Stimulated activated naive CD8-positive, alpha-beta T cell treated with anti-CD3 and anti-CD28 coated beads, Interleukin-15, amount 100 ng/mL, for 72 hours (primary cell): ENCODE data around the gene PHYKPL.
"Not testable (repeated sequence)": the region's sequence is repeated elsewhere in the genome, so short reads cannot be mapped to it uniquely, and the experiment has no call there.

ENCODE experiments used
- ATAC-seq: fragments of 150-1000 bp; cut with Tn5 transposase; 2 replicates; pipeline ENCODE4 v1.10.0; 2021; ENCODE audit warnings: mild to moderate bottlenecking, moderate library complexity
- DNase-seq, 2 donors: peaks; one replicate each; pipeline ENCODE4 v3.0.0; 2021 to 2022
- H3K27ac Mint-ChIP-seq, 2 donors: one replicate each; pipeline ENCODE4 v1.8.0; 2022; ENCODE audit warnings: mild to moderate bottlenecking in 2 of 2, mixed read lengths in 2 of 2, moderate library complexity in 2 of 2
- H3K27me3 Mint-ChIP-seq: one replicate; pipeline ENCODE4 v1.8.0; 2022; ENCODE audit warnings: mixed read lengths
- H3K4me1 Mint-ChIP-seq: one replicate; pipeline ENCODE4 v1.8.0; 2022; ENCODE audit warnings: mild to moderate bottlenecking, mixed read lengths
- H3K4me3 Mint-ChIP-seq, 2 donors: one replicate each; pipeline ENCODE4 v1.8.0; 2022; ENCODE audit warnings: mild to moderate bottlenecking in 2 of 2, mixed read lengths in 2 of 2, moderate library complexity in 1 of 2
- H3K9me3 Mint-ChIP-seq, 2 donors: one replicate each; pipeline ENCODE4 v1.8.0; 2022; ENCODE audit warnings: mixed read lengths in 2 of 2

The PHYKPL gene

DNA sequence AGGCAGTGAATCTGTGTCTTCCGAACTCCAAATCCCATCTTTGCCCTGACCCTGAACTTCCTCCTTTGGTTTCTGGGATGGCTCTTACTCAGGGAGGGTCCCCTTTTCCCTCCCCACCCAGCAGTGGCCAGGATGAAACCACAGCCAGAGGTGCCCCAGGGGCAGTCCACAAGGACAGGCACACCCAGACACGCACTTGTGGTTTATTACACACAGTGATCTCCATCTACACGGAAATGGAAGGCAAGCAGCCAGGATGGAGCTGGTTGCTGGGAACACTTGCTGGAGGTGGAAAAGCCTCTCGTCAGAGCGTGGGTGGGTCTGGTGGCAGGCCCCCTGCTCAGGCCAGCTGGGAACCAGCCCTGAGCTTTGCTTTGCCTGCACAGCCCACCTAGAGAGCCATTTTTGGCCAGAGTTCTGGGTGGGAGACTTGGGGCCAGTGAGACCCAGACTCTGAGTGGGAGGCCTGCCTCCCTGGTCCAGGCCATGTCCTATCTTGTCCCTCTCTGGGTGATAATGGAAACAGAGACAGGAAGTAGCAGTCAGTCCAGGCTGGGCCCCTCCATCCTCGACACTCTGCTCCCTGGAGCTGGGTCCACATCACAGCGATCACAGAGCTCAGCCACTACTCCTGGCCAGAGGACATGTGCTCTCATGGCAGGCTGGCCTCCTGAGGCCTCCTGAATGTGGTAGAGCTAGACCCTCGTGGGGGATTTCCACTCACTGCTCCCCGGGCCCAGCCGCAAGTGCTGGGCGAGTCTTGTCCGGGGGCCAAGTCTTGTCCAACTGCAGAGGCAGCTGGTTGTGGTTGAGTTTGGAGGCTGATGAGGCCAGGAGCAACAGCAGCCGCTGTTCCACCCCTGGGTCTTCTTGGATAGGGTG, 5.1 kb upstream of the PHYKPL start:
- Mint-ChIP-seq H3K4me3 (peak overlapping the region; percentile 77 to 85), H3K4me1 (peaks cover 93% of the 10 kb centered on the region)
- DNase-seq = no peak

DNA sequence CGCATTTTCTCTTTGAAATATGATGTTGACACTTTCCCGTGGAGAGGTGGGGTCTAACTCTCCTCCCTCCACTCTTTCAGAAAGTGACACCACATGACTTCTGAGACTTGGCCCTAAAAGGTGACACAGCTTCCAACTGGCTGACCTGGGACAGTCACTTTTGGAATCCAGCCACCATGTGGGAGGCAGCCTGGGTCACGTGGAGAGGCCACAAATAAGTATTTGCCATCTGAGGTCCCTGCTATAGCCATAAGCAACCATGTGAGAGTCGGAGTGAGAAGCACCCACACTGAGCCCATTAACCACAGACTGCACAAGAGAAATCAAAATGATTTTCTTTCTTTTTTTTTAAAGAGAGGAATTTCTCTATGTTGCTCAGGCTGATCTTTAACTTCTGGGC, 4.1 kb upstream of the PHYKPL start:
- no peak for DNase-seq
- Mint-ChIP-seq H3K9me3 (no peaks in the 10 kb centered on the region), H3K4me1 (peaks cover 88% of the 10 kb centered on the region)

More for the DNA sequence above, 5.1 kb upstream of the PHYKPL start:
- no peak for ATAC-seq
- Mint-ChIP-seq H3K27ac (peak overlapping the region; percentile 96 to 97), H3K27me3 (no peaks in the 10 kb centered on the region), H3K9me3 (no peaks in the 10 kb centered on the region)

DNA sequence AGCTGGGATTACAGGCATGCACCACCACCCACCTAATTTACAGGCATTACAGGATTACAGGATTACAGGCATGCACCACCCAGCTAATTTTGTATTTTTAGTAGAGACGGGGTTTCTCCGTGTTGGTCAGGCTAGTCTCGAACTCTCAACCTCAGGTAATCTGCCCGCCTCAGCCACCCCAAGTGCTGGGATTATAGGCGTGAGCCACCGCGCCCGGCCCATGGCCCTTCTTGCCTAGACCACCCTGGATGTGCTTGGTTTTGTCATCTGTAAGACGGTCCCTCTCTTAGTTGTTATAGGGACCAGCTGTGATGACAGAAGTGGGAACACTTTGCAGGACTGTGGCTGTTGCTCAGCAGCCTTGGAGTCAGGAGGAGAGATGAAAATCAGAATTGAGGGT, 3.5 kb upstream of the PHYKPL start:
- Mint-ChIP-seq H3K4me1 (peaks cover 88% of the 10 kb centered on the region), H3K9me3 (no peaks in the 10 kb centered on the region), H3K27me3 (no peaks in the 10 kb centered on the region), H3K27ac (no peak overlapping the region), H3K4me3 (no peak overlapping the region)
- ATAC-seq (no peak), DNase-seq (no peak)

More for the DNA sequence above, 4.1 kb upstream of the PHYKPL start:
- Mint-ChIP-seq H3K27me3 (no peaks in the 10 kb centered on the region), H3K27ac (peak overlapping the region in 1 of 2 donors; percentile 65), H3K4me3 (peak overlapping the region in 1 of 2 donors; percentile 12)
- no peak for ATAC-seq

DNA sequence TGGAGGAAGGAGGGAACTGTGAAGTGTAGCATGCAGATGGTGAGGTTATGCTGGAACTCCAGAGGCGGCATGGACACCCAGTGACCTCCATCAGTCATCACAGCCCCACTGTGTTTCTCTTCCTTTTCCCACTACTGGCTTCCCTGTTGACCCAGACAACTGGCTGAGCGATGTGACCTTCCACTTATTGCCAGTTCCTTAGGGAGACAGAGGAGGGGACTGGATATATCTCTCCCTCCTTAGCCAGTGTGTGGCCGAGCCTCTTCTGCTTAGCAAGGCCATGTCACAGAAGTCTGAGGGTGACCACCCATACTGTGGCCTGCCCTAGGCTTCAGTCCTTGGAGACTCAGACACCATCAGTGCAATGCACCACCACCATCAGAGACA, 3.0 kb upstream of the PHYKPL start:
- no peak for ATAC-seq
- Mint-ChIP-seq H3K27ac (no peak overlapping the region), H3K27me3 (no peaks in the 10 kb centered on the region), H3K4me1 (peaks cover 88% of the 10 kb centered on the region), H3K4me3 (no peak overlapping the region), H3K9me3 (no peaks in the 10 kb centered on the region)
- DNase-seq = no peak

DNA sequence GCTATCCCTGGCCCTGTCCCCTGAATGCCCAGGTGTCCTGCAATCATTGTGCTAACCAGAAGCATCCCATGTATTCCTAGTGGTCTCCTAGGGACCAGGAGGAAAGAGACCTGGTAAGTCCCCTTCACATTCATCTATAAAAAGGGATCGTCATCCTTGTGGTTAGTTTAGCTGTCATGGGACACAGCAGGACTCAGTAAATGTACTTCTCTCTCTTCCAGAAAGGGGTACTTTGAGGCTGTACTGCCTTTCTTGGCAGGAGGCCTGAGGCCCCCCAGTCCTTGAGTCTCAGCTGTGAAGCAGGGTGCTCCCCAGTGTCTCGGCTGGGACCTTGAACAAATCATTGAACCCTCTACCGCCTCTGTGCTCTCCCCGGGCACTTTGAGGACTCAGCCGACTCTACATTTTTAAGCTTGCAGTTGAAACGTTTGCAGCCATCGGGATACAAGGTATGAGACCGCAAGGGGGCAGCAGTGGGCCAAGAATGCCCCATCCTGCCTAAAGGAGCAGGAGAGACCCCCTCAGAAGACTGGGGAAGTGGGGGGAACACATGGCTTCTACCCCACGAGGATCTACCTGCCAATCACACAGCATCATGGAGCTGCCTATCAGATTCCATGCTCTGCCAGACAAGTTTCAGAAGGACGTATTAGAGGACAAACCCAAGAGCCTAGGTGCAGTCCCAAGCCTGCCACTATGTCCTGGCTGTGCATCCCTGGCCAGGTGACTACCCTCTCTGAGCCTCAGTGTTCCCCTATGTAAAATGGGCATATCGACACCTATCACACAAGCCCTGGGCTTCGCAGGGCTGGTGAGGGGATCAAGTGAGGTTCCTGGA, 2.4 kb upstream of the PHYKPL start:
- Mint-ChIP-seq H3K4me3 (no peak overlapping the region), H3K4me1 (peaks cover 88% of the 10 kb centered on the region), H3K9me3 (no peaks in the 10 kb centered on the region), H3K27me3 (no peaks in the 10 kb centered on the region), H3K27ac (no peak overlapping the region)
- DNase-seq (peak; percentile 77 to 79), ATAC-seq (no peak)

DNA sequence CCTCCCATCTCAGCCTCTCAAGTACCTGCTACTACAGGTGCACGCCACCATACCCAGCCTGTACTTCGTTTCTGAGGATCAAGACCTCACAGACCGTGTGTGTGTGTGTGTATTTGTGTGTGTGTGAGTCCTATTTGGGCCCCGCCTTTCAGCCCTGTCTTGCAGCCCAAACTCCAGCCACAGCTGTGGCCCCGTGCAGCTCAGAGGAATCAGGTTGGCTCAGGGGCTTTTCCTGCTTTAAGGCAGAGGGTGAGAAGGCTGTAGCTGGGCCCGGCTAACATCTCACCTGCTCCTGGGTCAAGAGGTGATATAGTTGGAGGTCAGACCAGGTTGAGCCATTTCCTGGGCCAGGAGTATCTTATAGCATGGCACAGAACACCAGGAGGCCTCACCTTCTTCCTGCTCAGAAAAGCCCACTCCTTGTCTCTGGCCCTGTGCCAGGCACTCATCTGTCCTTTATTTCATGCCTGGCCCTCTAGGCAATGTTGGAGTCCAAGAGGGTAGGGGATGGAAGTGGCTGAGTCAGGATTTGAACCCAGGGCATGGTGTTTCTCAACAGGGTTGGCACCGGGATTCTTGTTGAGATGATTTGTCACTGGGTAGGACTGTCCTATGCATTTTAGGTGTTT, 1.6 kb upstream of the PHYKPL start:
- no peaks in the 10 kb centered on the region for H3K27me3 Mint-ChIP-seq
- no peaks in the 10 kb centered on the region for H3K9me3 Mint-ChIP-seq
- peaks cover 88% of the 10 kb centered on the region for H3K4me1 Mint-ChIP-seq
- H3K27ac Mint-ChIP-seq = peak overlapping the region in 1 of 2 donors; percentile 19
- ATAC-seq = no peak
- H3K4me3 Mint-ChIP-seq = no peak overlapping the region
- no peak for DNase-seq

DNA sequence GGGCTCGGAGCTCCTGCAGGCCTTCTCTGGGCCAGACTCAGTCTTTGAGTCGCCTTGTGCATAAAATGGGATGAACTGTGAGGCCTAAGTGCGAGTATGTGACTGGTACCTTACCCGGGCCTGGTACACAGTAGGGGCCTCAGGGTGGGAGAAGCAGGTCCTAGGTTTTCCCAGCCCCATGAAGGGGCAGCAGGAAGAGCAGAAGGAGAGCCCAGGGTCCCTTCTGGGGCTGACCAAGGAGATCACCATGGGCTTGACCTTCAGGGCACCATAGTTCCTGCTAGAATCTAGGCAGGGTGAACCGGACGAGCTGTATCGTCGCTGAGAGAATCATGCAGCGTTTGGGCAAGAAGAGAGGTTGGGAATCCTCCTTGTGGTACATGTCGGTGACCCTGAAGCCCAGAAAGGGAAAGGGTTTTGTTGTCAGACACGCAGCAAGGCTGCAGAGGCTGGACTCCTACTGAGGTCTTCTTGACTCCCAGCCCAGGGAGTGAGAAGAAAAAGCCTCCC, 373 bp upstream of the PHYKPL start:
- Mint-ChIP-seq H3K27me3 (no peaks in the 10 kb centered on the region), H3K4me1 (peaks cover 88% of the 10 kb centered on the region), H3K4me3 (peak overlapping the region; percentile 86 to 88), H3K9me3 (no peaks in the 10 kb centered on the region), H3K27ac (peak overlapping the region; percentile 36 to 92)
- DNase-seq (no peak), ATAC-seq (no peak)

DNA sequence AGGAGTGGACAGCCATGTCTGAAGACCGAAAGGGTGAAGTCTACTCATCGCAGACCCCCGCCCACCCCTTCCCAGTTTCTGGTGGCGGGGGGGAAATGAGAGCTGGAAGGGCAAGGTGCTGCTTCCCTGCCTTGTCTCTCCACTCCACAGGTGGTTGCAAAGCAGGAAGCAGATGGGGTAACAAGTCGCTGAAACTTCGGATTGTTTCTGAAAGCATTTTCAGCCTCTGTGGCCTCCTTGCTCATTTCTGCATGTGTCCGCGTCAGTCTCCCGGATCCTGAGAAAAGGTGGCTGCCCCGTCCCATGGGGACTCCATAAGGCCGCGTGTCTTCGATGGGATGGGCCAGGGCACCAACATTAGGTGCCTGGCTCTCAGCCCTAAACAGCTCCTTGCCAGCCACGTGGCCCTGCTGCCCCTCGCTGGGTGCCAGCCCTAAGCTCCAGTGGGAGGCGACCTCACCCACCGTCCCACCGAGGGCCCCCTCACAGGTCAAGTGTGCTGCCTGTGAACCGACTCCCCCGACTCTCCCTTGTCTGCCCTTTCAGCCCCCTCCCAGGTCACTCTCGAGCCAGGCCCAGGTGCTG, 971 bp downstream of the PHYKPL start:
- DNase-seq (no peak), ATAC-seq (peak; percentile 2)
- Mint-ChIP-seq H3K4me3 (peak overlapping the region; percentile 86 to 88), H3K9me3 (no peaks in the 10 kb centered on the region), H3K4me1 (peaks cover 84% of the 10 kb centered on the region), H3K27ac (peak overlapping the region; percentile 91 to 94), H3K27me3 (no peaks in the 10 kb centered on the region)

DNA sequence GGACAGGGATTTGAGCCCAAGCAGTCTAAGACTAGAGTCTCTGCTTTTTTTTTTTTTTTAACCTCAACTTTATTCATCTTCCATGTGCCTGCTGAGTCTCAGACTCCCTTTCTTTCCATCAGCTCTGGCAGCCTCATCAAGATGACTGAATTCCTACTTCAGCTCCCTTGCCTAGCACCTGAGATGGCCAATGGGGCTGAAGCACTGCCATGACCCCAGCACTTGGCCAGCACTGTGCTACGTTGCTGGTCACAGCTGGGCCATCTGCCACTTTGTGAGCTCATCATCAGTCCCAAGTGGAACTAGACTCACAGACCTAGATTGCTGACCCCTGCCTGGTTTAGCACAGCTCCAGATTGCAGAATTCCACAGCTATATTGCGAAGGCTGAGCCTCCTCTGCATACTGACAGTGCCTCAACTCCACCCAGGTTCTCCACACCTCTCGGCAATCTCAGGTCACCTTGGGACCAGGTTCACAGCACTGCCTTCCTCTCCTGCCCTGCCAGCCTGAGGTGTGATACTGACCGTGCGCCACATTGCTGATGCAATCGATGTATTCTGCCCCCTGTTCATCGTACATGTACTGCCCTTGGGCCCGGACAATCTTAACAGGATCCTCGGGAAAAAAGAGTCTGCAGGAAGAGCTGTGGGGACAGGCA, 1.6 kb downstream of the PHYKPL start:
- Mint-ChIP-seq H3K27me3 (no peaks in the 10 kb centered on the region), H3K27ac (peak overlapping the region; percentile 91 to 94), H3K4me1 (peaks cover 78% of the 10 kb centered on the region), H3K9me3 (no peaks in the 10 kb centered on the region), H3K4me3 (peak overlapping the region; percentile 86 to 88)
- DNase-seq = no peak
- no peak for ATAC-seq

DNA sequence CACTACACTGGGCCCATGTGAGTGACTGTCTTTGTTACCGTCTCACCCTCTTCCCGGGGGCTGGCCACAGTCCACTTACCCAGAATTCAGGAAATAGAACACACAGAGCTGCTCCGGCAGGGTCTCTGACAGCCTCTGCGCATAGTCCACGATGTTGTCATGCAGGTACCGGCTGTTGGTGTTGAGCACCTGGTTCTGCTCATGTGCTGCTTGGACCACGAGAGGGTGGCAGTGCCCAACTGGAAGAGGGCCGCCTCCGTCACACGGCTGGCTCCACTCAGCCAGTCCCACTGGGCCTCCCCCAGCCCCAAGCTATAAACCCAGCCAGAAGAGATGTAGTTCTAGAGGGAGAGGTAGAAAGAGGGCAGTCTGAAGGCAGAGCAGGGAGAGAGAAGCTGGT, 2.7 kb downstream of the PHYKPL start:
- peaks cover 69% of the 10 kb centered on the region for H3K4me1 Mint-ChIP-seq
- no peaks in the 10 kb centered on the region for H3K9me3 Mint-ChIP-seq
- ATAC-seq (no peak), DNase-seq (no peak)
- peak overlapping the region; percentile 69 to 86 for H3K4me3 Mint-ChIP-seq
- H3K27me3 Mint-ChIP-seq = no peaks in the 10 kb centered on the region
- H3K27ac Mint-ChIP-seq = peak overlapping the region; percentile 57 to 62

DNA sequence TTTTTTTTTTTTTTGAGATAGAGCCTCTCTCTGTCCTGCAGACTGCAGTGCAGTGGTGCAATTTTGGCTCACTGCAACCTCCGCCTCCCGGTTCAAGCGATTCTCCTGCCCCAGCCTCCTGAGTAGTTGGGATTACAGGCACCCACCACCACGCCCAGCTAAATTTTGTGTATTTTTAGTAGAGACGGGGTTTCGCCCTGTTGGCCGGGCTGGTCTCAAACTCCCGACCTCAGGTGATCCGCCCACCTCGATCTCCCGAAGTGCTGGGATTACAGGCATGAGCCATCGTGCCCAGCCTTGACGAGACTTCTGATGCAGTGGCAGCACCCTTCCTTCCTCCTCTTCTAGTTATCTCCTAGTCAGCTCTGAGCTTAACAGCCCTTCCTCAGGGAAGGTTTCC, 3.5 kb downstream of the PHYKPL start:
- not testable (repeated sequence) for ATAC-seq, H3K27me3 Mint-ChIP-seq, DNase-seq, H3K9me3 Mint-ChIP-seq
- peak overlapping the region in 1 of 2 donors; percentile 60 for H3K27ac Mint-ChIP-seq
- peaks cover 61% of the 10 kb centered on the region for H3K4me1 Mint-ChIP-seq
- peak overlapping the region in 1 of 2 donors; percentile 86 for H3K4me3 Mint-ChIP-seq

DNA sequence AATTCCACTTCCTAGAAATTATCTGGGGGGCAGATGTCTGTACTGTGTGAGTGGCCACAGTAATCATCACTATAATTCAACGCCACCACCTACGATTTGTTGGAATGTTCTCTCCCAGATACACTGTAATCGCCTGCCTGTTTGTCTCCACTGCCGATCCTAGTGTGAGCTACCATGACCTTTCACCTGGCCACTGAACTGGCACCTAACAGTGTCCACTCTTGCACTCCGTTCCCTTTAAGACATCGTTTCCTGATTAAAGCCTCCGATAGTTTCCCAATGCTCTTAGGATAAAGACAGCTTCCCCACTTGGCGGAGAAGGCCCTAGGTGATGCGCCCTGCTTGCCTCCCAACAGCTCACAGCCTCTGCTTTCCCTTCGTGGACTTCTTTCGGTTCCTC, 4.0 kb downstream of the PHYKPL start:
- peaks cover 63% of the 10 kb centered on the region for H3K4me1 Mint-ChIP-seq
- DNase-seq (no peak), ATAC-seq (no peak)
- H3K27me3 Mint-ChIP-seq = no peaks in the 10 kb centered on the region
- no peaks in the 10 kb centered on the region for H3K9me3 Mint-ChIP-seq
- peak overlapping the region in 1 of 2 donors; percentile 60 for H3K27ac Mint-ChIP-seq
- no peak overlapping the region for H3K4me3 Mint-ChIP-seq

DNA sequence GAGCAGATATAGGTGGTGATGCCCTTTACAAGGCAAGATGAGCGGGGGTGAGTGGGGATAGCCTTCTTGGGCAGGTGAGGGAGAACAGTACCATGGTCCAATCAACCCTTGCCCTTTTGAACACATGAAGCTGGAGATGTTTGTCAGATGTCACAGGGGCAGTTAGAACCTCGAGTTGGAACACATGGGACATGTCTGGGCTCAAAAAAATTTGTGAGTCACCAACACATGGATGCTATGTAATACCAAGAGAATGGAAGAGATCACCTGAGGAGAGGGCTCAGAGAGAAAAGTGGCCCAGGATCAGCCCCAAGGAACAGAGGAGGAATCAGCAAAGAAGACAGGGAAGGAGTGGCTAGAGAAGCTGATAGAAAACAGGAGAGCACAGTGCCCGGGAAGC, 4.7 kb downstream of the PHYKPL start:
- no peak overlapping the region for H3K4me3 Mint-ChIP-seq
- DNase-seq = no peak
- peaks cover 63% of the 10 kb centered on the region for H3K4me1 Mint-ChIP-seq
- no peaks in the 10 kb centered on the region for H3K27me3 Mint-ChIP-seq
- H3K9me3 Mint-ChIP-seq = no peaks in the 10 kb centered on the region
- peak overlapping the region; percentile 54 to 70 for H3K27ac Mint-ChIP-seq
- no peak for ATAC-seq

DNA sequence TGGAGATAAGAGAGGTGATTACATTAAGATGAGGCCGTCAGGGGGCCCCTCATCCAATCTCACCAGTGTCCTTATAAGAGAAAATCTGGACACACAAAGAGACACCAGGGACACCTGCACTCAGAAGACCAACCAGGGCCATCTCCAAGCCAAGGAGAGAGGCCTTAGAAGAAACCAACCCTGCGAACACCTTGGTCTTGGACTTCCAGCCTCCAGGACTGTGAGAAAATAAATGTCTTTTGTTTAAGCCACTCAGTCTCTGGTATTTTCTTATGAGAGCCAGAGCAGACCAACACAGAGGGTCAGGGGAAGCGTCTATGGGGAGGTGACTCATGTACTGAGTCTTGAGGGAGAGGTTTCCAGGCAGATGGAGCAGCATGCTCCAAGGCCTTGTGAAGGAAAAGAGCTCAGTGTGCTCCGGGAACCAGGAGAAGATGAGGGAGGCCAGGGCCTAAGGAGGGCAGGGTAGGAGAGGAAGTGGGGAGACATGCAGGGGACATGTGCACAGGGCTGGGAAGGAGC, 5.4 kb downstream of the PHYKPL start:
- Mint-ChIP-seq H3K4me3 (no peak overlapping the region), H3K9me3 (no peaks in the 10 kb centered on the region), H3K27me3 (no peaks in the 10 kb centered on the region), H3K4me1 (peaks cover 61% of the 10 kb centered on the region), H3K27ac (no peak overlapping the region)
- DNase-seq (no peak), ATAC-seq (no peak)
